ENCODE results near the gene C19orf73.
A peak's percentile ranks its signal among the peaks of the same experiment; 100 is the strongest.
"Not testable (repeated sequence)": the region's sequence is repeated elsewhere in the genome, so short reads cannot be mapped to it uniquely, and the experiment has no call there.

C19orf73 gene

DNA sequence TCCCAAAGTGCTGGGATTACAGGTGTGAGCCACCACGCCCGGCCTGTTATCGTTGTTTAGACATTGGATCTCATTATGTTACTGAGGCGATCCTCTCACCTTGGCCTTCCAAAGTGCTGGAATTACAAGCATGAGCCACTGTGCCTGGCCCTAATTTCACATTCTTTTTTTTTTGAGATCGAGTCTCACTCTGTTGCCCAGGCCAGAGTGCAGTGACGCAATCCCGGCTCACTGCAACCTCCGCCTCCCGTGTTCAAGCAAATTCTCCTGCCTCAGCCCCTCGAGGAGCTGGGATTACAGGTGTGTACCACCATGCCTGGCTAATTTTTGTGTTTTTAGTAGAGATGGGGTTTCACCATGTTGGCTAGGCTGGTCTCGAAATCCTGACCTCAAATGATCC, 4.3 kb upstream of the C19orf73 start:
- DNase-seq (ENCODE audit: low read depth in 3 of 3, low spot score in 1 of 3): not testable (repeated sequence)

DNA sequence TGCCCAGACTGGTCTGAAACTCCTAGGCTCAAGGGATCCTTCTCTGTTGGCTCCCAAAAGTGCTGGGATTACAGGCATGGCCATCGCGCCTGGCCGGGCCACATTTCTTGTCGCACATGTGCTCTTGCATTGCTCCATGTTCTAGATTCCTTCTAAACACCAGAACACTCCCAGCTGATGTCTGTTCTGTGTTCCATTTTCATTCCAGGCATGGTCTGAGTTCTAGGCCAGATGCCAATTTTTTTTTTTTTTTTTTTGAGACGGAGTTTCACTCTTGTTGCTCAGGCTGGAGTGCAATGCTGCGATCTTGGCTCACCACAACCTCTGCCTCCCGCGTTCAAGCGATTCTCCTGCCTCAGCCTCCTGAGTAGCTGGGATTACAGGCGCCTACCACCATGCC, 2.9 kb upstream of the C19orf73 start:
- DNase-seq (ENCODE audit: low read depth in 3 of 3, low spot score in 1 of 3): not testable (repeated sequence)

DNA sequence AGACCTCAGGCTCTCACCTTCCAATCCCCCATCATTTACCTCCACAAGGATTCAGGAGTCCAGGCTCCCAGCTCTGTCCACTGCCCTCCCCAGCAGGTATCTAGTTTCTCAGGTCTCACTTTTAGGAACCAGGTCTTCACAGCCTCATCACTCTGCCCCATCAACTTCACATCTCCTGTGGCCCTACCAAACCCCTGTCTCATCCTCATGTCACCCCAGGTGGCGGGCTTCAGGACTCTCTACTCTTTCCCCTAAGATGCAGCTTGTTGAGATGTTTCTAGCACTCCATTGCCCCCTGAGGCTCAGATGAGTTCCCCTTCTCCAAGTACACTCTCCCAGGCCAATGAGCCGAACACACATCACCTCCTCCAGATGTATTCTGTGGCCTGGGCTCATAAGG, 1.9 kb upstream of the C19orf73 start:
- DNase-seq (ENCODE audit: low read depth in 3 of 3, low spot score in 1 of 3): no peak

DNA sequence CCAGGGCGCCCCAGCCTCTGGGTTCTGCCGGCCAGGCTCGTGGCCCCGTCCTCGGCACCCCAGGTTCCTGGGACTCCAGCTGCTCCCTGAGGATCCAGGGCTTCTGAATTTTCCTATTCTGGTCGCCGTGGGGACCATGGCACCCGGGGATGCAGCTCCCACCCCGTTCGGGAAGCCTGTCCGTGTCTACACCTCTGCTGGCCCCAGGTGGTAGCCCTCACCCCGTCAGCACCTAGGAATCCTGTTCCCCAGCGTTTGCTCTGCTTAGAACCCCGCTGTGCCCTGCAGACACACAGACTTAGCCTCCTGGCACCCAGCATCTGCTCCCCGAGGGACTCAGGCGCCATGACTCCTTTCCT, 1.4 kb upstream of the C19orf73 start:
- DNase-seq (ENCODE audit: low read depth in 3 of 3, low spot score in 1 of 3): no peak

DNA sequence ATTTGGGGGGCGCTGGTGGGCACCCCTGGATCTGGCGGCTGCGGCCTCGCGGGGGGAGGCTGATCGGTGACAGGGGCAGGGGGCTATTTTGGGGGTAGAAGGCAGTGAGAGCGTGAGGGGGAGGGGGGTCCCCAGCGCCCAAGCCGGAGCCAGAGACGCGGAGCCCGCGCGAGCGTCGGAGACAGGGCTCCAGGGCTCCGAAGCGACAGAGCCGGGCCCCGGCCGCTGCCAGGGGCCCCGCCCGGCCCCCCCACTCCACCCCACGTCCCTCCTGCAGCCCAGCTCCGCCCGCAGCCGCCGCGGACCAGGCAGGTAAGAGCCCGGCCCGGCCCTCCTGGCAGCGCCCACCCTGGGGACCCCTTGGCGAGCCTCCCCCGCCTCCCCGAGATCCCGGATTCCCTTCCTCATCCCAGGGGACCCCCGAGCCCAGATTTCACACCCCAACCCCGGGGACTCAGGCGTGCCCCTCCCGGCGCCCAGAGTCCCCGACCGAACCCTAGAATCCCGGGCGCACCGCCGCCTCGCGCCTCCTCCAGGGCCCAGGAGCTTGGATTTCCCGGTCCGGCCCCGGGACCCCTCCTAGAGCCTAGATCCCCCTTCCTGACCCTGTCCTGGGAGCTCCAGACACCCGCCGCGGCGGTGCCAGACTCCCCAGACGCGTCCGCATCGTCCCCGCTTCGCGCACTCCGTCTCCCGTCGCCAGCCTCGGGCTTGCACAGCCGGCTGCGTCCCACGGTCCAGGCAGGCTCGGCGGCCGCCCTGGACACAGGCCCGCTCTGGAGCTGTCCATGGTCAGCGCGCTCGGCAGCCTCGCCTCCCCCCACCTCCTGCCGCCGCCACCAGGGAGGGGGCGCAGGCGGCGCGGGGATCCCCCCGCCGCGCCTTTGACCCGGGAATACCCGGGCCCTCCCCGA, 725 bp upstream of the C19orf73 start, which contains the start of gene PPFIA3:
PPFIA3 (plus strand) TSS at position 134 of the 914 bp plus-strand sequence. CDS start 8,330 bp downstream, outside the sequence.
- no peak for DNase-seq (ENCODE audit: low read depth in 3 of 3, low spot score in 1 of 3)

DNA sequence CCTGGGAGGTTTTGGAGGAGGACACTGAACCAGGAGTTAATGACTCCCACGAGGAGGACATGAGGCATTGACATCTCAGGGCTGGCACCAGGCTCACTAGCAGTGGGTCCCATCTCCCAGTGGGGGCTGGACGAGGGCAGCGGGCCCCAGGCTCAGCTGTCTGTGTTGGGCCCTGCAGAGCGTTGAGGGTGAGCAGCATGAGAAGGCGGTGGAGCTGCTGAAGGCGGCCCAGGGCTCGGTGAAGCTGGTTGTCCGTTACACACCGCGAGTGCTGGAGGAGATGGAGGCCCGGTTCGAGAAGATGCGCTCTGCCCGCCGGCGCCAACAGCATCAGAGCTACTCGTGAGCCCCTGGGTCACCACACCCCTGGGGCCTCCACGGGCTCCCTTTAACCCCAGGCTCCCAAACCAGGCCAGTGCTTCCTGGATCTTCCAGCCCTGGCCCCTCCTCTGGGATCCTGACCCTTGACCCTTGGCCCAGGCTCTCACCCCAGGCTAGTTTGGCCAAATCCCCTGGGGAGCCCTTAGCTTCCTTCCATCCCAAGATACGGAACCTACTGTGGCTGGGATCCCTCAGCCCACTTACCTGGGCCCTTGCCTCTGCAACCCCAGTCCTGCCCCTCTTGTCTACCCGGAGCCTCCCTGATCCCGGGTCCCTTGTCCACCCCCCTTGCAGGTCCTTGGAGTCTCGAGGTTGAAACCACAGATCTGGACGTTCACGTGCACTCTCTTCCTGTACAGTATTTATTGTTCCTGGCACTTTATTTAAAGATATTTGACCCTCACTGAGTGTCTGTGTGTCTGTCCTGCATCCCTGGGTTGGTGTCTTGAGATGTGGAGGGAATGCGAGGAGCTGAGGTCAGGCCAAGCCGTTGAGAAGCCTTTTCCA, 1.0 kb downstream of the C19orf73 start:
- DNase-seq (ENCODE audit: low read depth in 3 of 3, low spot score in 1 of 3): no peak

DNA sequence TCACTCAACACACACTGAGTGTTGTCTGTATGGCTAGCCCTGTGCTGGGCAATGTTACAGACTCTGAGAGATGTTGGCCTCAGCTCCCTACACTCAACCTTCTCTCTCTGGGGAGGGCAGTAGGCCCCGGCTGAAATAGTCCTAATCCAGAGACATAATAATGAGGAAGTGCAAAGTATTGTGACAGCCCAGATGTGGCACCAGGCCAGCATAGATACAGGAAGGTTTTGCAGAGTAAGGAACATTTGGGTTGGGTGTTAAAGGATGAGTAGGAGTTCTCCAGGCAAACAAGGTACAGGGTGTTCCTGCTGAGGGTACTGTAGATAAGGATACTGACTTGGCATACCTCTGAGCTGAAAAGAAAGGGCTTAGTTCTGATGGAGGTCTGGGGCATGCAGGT, 2.4 kb downstream of the C19orf73 start:
- DNase-seq (ENCODE audit: low read depth in 3 of 3, low spot score in 1 of 3): no peak

DNA sequence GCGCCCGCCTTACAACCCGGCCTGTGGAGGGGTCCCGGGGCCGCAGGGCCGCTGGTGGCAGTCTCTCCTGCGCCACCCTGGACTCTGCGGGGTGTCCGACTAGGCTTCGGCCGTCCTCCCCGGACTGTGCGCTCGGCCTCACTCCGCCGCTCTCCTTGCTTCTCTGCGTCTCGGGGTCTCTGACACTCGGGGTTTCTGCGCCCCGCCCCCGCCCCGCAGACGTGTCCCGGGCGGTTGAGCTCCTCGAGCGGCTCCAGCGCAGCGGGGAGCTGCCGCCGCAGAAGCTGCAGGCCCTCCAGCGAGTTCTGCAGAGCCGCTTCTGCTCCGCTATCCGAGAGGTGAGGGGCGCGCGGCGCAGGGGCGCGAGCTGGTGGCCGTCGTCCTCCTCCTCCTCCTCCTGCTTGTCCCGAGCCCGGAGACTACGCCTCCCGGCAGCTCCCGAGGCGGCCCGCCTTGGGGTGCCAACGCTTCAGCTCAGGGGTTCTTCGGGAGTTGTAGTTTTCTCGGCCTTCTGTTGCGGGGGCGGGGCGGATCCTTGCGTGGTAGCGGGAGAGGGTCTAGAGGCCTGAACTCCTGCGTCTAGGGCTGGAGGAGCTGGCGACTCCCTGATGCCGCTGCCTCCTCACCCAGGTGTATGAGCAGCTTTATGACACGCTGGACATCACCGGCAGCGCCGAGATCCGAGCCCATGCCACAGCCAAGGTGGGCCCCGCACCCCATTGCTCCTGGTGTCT, 4.1 kb downstream of the C19orf73 start:
- DNase-seq (ENCODE audit: low read depth in 3 of 3, low spot score in 1 of 3): no peak

DNA sequence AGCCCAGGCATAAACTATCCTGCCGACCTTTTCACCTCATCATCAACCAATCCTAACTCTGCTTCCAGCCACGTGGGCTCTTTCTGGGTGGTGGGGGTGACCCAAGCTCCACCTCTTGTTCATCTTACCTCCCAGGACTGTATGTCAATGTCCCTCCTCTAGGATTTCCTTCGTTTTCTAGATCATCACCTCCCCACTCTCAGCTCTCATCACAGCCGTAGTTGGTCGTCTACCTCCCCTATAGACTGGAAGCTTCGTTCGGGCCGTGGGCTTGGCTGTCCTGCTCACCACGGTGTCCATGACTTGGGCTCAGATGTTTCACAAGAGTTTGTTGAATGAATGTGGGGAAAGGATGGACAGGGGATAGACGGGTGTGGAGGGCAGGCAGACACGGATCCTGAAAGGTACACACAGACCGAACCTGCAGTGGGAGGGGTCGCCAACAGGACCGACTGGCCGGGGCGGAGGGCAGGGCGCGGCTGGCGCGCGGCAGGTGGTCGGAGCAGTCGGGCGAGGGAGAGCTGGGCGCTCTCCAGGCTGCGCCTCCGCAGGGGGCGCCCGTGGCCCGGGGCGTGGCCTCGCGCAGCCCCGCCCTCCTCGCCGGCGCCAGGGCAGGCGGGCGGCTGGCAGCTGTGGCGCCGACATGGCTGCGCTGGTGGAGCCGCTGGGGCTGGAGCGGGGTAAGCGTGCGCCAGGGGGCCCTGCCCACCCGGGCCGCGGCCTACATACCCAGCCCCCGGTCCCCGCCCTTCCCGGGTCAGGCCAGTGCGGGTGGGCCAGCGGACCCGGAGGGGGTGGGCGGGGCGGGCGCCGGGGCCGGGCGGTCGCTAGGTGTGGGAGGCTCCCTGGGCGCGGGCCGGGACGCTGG, 4.9 kb downstream of the C19orf73 start, which contains the start of gene LIN7B:
LIN7B (plus strand) TSS at position 609 of the 868 bp plus-strand sequence; CDS start at position 644, 35 bp downstream.
- DNase-seq (ENCODE audit: low read depth in 3 of 3, low spot score in 1 of 3): peak; percentile 30 to 71 (median 49)

DNA sequence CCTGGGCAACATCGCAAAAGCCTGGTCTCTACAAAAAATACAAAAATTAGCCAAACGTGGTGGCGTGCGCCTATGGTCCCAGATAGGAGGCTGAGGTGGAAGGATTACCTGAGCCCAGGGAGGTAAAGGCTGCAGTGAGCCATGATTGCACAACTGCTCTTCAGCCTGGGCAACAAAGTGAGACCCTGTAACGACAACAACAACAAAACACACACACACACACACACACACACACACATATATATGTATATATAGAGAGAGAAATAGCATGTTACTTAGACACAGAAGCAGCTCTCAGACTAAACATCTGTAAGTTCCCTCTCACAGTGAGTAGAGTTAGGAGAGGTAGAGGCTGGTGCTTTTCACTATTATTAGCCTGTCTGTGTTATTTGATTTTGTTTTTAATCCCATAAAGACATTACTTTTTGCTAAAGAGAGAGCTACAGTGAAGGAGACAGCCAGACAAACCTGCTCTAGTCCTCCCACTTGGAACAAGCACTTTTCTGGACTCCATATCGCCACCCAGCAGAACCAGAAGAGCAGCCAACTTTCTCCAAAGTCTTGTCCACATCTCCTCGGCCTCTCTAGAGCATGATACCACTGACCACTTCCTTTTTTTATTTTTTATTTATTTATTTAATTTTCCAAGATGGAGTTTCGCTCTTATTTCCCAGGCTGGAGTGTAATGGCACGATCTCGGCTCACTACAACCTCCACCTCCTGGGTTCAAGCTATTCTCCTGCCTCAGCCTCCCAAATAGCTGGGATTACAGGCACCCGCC, 7.5 kb downstream of the C19orf73 start:
- no peak for DNase-seq (ENCODE audit: low read depth in 3 of 3, low spot score in 1 of 3)

DNA sequence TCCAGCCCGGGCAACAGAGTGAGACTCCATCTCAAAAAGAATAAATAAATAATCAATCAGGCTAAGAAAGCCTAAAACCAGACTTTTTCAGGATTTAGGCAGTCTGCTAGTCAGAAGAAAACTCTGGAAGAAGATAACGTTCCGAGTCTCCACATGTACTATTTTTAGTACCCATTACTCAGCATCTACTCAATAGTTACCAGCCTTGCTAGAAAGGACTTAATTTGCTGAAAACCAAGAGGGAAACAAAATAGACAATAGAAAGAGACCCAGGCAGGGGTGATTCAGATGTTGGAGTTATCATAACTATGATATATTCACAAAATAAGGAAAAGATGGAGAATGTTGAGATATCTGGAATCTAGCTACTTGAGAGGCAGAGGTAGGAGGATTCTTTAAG, 8.4 kb downstream of the C19orf73 start:
- DNase-seq (ENCODE audit: low read depth in 3 of 3, low spot score in 1 of 3): no peak

DNA sequence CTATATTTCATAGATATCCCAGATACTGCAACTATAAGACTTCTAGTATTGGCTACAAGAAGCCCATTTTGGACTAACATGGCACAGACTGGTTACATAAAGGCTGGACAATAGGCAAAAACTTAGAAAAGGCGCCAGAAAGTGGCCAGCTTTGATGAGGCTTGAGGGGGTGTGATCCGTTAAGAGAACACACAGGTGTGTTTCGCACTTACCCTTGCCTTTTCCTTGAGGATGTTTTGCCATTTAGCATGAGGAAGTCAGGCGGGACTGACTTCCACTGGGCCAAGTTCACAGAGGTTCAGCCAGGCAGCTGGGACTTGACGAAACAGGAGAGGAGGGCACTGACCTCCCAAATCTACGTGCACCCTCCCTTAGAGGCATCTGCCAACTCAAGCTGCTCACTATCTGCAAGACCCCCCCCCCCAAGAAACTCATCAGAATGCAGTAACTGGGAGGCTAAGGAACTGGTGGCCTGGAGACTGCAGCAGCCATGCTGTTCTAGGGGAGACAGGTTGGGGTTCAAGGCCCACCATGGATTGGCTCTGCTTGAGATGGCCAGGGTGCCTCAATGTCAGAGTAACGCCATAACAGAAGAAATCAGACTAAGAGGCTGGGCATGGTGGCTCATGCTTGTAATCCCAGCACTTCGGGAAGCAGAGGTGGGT, 9.2 kb downstream of the C19orf73 start:
- no peak for DNase-seq (ENCODE audit: low read depth in 3 of 3, low spot score in 1 of 3)

DNA sequence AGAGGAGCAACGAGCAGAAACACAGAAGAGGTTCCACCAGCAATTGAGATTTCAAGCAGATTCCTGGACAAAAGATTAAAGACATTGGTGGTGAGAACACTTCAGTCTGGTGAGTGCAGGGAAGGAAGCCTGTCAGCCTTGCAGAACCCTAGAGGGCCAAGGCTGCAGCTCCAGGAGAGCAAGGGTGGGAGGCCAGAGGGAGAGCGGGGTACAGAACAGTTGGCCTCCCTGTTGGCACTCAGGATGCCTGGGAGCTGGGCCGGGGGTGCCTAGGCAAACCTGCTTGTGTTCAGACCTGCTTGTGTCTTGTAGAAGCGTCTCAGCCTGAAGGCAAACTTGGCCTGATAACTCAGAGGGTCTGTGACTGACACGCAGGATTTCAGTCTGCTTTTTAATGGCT, 9.9 kb downstream of the C19orf73 start:
- DNase-seq (ENCODE audit: low read depth in 3 of 3, low spot score in 1 of 3): no peak

DNA sequence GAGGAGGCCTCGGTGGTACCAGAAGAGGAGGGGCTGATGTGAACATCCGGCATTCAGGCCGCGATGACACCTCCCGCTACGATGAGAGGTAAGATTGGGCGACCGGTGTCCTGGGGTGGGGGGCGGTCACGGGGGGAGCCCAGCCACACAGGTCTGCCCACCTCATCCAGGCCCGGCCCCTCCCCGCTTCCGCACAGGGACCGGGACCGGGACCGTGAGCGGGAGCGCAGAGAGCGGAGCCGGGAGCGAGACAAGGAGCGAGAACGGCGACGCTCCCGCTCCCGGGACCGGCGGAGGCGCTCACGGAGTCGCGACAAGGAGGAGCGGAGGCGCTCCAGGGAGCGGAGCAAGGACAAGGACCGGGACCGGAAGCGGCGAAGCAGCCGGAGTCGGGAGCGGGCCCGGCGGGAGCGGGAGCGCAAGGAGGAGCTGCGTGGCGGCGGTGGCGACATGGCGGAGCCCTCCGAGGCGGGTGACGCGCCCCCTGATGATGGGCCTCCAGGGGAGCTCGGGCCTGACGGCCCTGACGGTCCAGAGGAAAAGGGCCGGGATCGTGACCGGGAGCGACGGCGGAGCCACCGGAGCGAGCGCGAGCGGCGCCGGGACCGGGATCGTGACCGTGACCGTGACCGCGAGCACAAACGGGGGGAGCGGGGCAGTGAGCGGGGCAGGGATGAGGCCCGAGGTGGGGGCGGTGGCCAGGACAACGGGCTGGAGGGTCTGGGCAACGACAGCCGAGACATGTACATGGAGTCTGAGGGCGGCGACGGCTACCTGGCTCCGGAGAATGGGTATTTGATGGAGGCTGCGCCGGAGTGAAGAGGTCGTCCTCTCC, 11.1 kb downstream of the C19orf73 start:
- no peak for DNase-seq (ENCODE audit: low read depth in 3 of 3, low spot score in 1 of 3)

DNA sequence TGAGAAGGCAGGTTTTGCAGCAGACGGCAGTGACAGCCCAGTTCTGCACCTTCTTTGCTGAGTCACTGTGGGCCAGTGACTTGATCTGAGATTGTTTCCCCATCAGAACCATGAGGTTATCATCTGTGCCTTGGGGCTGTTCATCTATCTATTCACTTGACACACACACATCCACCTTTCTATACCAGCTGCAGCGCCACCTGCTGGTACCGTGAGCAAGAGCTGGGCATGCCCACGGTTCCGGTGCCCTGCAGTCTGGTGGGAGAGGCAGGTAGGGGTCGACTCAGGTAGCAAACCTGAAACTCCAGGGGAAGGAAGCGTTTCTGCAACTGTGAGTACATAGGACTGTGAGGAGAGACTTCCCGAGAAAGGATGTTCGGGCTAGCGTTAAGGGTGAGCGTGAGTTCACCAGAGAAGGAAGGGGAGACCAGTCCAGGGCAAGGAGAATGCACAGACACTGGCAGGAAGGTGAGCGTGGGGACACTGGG, 12.3 kb downstream of the C19orf73 start:
- DNase-seq (ENCODE audit: low read depth in 3 of 3, low spot score in 1 of 3): peak in 1 of 3 donors; percentile 53

DNA sequence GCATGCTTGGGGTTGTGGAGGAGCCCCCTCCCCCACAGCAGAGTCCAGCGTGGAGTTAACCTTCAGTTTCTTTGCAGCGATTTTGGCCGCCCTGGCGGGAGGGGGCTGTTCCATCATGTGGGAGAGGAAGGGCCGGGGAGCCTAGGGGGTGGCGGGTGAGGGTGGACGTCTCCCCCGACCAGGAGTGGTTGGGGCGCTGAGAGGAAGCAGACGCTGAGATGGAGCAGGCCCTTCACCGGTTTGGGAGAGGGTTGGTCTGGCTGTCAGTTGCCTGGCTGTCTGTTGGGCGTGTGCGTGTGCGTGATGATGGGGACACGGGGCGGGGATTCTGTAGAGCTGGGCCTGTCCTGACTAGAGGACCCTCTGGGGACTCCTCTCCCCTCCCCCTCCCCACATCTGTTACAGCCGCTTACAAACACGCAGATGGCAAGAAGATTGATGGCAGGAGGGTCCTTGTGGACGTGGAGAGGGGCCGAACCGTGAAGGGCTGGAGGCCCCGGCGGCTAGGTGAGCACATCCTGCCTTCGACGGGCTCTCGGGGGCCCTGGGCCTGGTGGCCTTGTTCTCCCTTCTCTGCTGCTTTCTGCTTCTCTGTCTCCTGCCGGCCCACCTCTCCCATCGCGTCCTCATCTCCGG, 14.6 kb downstream of the C19orf73 start:
- no peak for DNase-seq (ENCODE audit: low read depth in 3 of 3, low spot score in 1 of 3)

DNA sequence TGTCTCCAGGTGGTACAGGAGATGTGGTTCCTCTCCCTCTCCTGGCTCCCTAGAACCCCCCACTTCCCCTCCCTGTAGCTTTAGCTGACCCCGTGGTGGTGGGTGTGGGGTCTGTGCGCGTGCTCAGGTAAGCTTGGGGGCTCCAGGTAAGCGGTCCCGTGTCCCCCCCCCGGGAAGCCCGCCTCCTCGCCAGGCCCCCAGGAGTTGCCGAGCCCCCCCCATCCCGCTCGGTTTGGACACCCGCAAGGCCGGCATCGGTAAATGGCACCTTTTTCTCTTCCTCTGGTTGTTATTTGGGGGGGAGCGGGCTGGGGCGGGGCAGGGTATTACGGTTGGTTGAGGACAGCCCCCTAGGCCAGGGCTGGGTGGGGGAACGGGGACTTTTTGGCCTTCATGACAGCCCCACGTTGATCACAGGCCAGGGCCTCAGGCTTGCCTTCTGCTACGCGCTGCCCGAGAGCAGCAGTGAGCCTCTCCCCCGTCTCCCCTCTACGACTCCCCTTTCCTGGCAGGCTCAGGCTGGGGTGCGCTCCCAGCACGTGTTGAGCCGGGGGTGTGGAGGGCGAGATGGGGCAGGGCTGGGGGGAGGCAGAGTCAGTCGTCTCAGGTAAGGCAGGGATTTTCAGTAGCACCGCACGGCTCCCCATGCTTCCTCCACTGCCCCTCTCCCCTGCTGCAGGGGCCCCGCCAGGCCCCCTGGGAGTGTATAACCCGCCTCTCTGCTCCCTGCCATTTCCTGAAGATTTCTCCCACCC, 15.4 kb downstream of the C19orf73 start:
- no peak for DNase-seq (ENCODE audit: low read depth in 3 of 3, low spot score in 1 of 3)

Data from stimulated activated CD4-positive, alpha-beta T cell treated with anti-CD3 and anti-CD28 coated beads, TNF-alpha, amount 100 ng/mL, for 1 hour (primary cell).